Caco-2 (cell line): ENCODE results near the gene UBA3. TPM values are rescaled to one million over a fixed set of nuclear protein-coding genes. Genes with fewer than 3 reads are reported as not detected.

Experiments
- BruUV-seq: library from RNA; stranded (reverse); fragments of 400-500 nt; replicated peaks from 2 replicates; lab custom pipeline; 2021; lab: Mats Ljungman, UMichigan
- CTCF ChIA-PET: fragments of 300-600 bp; sonication (Branson Sonifier 250); formaldehyde crosslinking; loops from one replicate; lab custom pipeline; 2022; ENCODE audit warnings: antibody characterized with exemption; lab: Charles Lee
- POLR2A ChIA-PET: fragments of 300-600 bp; sonication (Branson Sonifier 250); formaldehyde crosslinking; loops from one replicate; lab custom pipeline; 2022; ENCODE audit warnings: antibody characterized with exemption; lab: Charles Lee
- DNase-seq, 2 experiments: peaks; one replicate each; pipeline versions ENCODE4 v3.0.0 to v3.0.0-alpha.2; 2020 to 2022
- H3K27me3 ChIP-seq: replicated peaks from 2 replicates; pipeline ENCODE4 v1.6.0; 2011; ENCODE audit warnings: low read length; ENCODE audit not compliant: control insufficient read depth, insufficient read depth
- H3K36me3 ChIP-seq: 2 replicates; pipeline ENCODE4 v1.5.1; 2011; ENCODE audit warnings: low read length; ENCODE audit not compliant: control insufficient read depth, insufficient read depth
- H3K4me1 ChIP-seq: fragments of 250-450 bp; sonication (Bioruptor Pico); 2 replicates; pipeline ENCODE4 v1.5.1; 2020; ENCODE audit warnings: mild to moderate bottlenecking
- H3K4me3 ChIP-seq: 2 replicates; pipeline ENCODE4 v1.5.1; 2011; ENCODE audit warnings: low read depth, mild to moderate bottlenecking, control low read depth, low read length
- H3K9me3 ChIP-seq: fragments of 250-450 bp; sonication (Bioruptor Pico); 2 replicates; pipeline ENCODE4 v1.5.1; 2020; ENCODE audit warnings: mild to moderate bottlenecking, moderate library complexity
- H3K27ac Mint-ChIP-seq: one replicate; pipeline ENCODE4 v1.8.0; 2022; ENCODE audit warnings: mixed read lengths; ENCODE audit not compliant: unreplicated experiment
- H3K27me3 Mint-ChIP-seq: one replicate; pipeline ENCODE4 v1.8.0; 2022; ENCODE audit warnings: mixed read lengths; ENCODE audit not compliant: insufficient read depth, unreplicated experiment
- H3K36me3 Mint-ChIP-seq: one replicate; pipeline ENCODE4 v1.8.0; 2022; ENCODE audit warnings: mild to moderate bottlenecking, mixed read lengths; ENCODE audit not compliant: insufficient read depth, unreplicated experiment
- H3K4me1 Mint-ChIP-seq: one replicate; pipeline ENCODE4 v1.8.0; 2022; ENCODE audit warnings: low read depth, mixed read lengths; ENCODE audit not compliant: unreplicated experiment
- H3K4me3 Mint-ChIP-seq: one replicate; pipeline ENCODE4 v1.8.0; 2022; ENCODE audit warnings: mild to moderate bottlenecking, moderate library complexity, mixed read lengths; ENCODE audit not compliant: unreplicated experiment
- H3K9me3 Mint-ChIP-seq: one replicate; pipeline ENCODE4 v1.8.0; 2022; ENCODE audit warnings: mixed read lengths; ENCODE audit not compliant: unreplicated experiment
- CTCF ChIP-seq, 2 experiments: fragments of 200-600 bp in 1 of 2; IDR thresholded peaks; 1 replicate in 1 of 2; 2 replicates in 1 of 2; pipeline versions ENCODE4 v1.5.1 to v1.8.0; 2011 to 2022; ENCODE audit warnings: antibody characterized with exemption in 1 of 2, control low read depth in 1 of 2, inconsistent platforms in 1 of 2, low read depth in 1 of 2, low read length in 1 of 2, mild to moderate bottlenecking in 1 of 2, moderate library complexity in 1 of 2; ENCODE audit not compliant: insufficient read depth in 1 of 2, severe bottlenecking in 1 of 2, unreplicated experiment in 1 of 2
- intact Hi-C: fragments of 100-400 bp; cut with micrococcal nuclease; formaldehyde crosslinking; loops from one replicate; pipeline ENCODE4 v1.10.0; 2022; ENCODE audit not compliant: unreplicated experiment
- total RNA-seq: library from RNA; stranded (reverse); gene quantifications from 2 replicates; pipeline ENCODE4 v1.2.3, GENCODE V29; 2022

Gene UBA3
- total RNA-seq, 1 experiment from 2014 or later = 49.6 TPM

GRCh38 chr3:69066121-69066520, 14.0 kb downstream of the UBA3 start:
- BruUV-seq = no TSS peak

GRCh38 chr3:69065318-69065964, 14.7 kb downstream of the UBA3 start:
- Histone ChIP-seq H3K4me1 (no peaks in the 10 kb centered on the region), H3K36me3 (no peaks in the 10 kb centered on the region; the same call in 1 of the 2 replicates), H3K27me3 (no peaks in the 10 kb centered on the region), H3K9me3 (no peaks in the 10 kb centered on the region), H3K4me3 (no peak overlapping the region)
- ChIA-PET CTCF (no interaction called here), POLR2A (no interaction called here)
- Mint-ChIP-seq H3K4me3 (no peak overlapping the region), H3K27ac (no peak overlapping the region), H3K4me1 (peaks cover 9% of the 10 kb centered on the region), H3K27me3 (no peaks in the 10 kb centered on the region), H3K36me3 (peaks cover 16% of the 10 kb centered on the region), H3K9me3 (no peaks in the 10 kb centered on the region)
- no peak for TF ChIP-seq CTCF (IDR thresholded peaks at IDR 0.05; ENCODE audit: insufficient read depth in 1 of 2, low read depth in 1 of 2, low read length in 1 of 2, severe bottlenecking in 1 of 2, unreplicated experiment in 1 of 2)
- intact Hi-C loops = no loop called here
- DNase-seq = no peak
- no TSS peak for BruUV-seq

More at GRCh38 chr3:69066121-69066520, 14.0 kb downstream of the UBA3 start:
- Mint-ChIP-seq H3K9me3 (no peaks in the 10 kb centered on the region), H3K4me3 (no peak overlapping the region), H3K27ac (no peak overlapping the region), H3K36me3 (peaks cover 17% of the 10 kb centered on the region), H3K4me1 (peaks cover 9% of the 10 kb centered on the region), H3K27me3 (no peaks in the 10 kb centered on the region)
- DNase-seq = no peak
- Histone ChIP-seq H3K4me3 (no peak overlapping the region), H3K27me3 (no peaks in the 10 kb centered on the region), H3K4me1 (no peaks in the 10 kb centered on the region), H3K36me3 (no peaks in the 10 kb centered on the region; the same call in 1 of the 2 replicates), H3K9me3 (no peaks in the 10 kb centered on the region)
- POLR2A ChIA-PET = no interaction called here
- CTCF ChIA-PET = no interaction called here
- intact Hi-C loops = no loop called here
- no peak for TF ChIP-seq CTCF (IDR thresholded peaks at IDR 0.05; ENCODE audit: insufficient read depth in 1 of 2, low read depth in 1 of 2, low read length in 1 of 2, severe bottlenecking in 1 of 2, unreplicated experiment in 1 of 2)

- TF ChIP-seq CTCF (IDR thresholded peaks at IDR 0.05; ENCODE audit: insufficient read depth in 1 of 2, low read depth in 1 of 2, low read length in 1 of 2, severe bottlenecking in 1 of 2, unreplicated experiment in 1 of 2) = no peak
- H3K27me3 ChIP-seq = no peaks in the 10 kb centered on the region
- Mint-ChIP-seq H3K4me3 (no peak overlapping the region), H3K4me1 (peaks cover 9% of the 10 kb centered on the region), H3K36me3 (peaks cover 28% of the 10 kb centered on the region), H3K27ac (no peak overlapping the region), H3K27me3 (no peaks in the 10 kb centered on the region), H3K9me3 (no peaks in the 10 kb centered on the region)
- no peak for DNase-seq
- BruUV-seq = no TSS peak
- H3K4me3 ChIP-seq = no peak overlapping the region
- no peaks in the 10 kb centered on the region for H3K4me1 ChIP-seq
- ChIA-PET CTCF (interaction anchor here (0.5 kb wide), 1 partner anchor 23 kb away, joined by 3 read pairs; no protein-coding TSS in a partner anchor), POLR2A (no interaction called here)
- no peaks in the 10 kb centered on the region; the same call in 1 of the 2 replicates for H3K36me3 ChIP-seq
- intact Hi-C loops = no loop called here
- no peaks in the 10 kb centered on the region for H3K9me3 ChIP-seq
Measured at GRCh38 chr3:69063636-69064035, 16.5 kb downstream of the UBA3 start.
